Measurements from ENCODE around the gene DDX41.

- TF ChIP-seq POLR2A (IDR thresholded peaks at IDR 0.05): no peak
- no peak for TF ChIP-seq CTCF (IDR thresholded peaks at IDR 0.05)
- no peak for TF ChIP-seq EP300 (IDR thresholded peaks at IDR 0.05)
Observed at GRCh38 chr5:177548495-177548894, 31.7 kb upstream of the DDX41 start.

Data from ovary (tissue), 3 donors.